Measurements from ENCODE around the gene TANGO6.

GRCh38 chr16:68883685-68884084 is 40.4 kb downstream of the TANGO6 start:
- TF ChIP-seq CTCF (IDR thresholded peaks at IDR 0.05) (no peak), ZFX (IDR thresholded peaks at IDR 0.05; ENCODE audit: borderline replicate concordance) (no peak)
